Ishikawa (cell line): ENCODE results near the gene COL5A2.

Experiments
- CREB1 ChIP-seq: IDR thresholded peaks from 2 replicates; pipeline ENCODE4 v1.6.1; 2012; ENCODE audit warnings: low read depth
- EGR1 ChIP-seq: IDR thresholded peaks from 2 replicates; pipeline ENCODE4 v1.6.1; 2012
- EP300 ChIP-seq: IDR thresholded peaks from 2 replicates; pipeline ENCODE4 v1.6.1; 2012; ENCODE audit warnings: borderline replicate concordance
- MAX ChIP-seq: IDR thresholded peaks from 2 replicates; pipeline ENCODE4 v1.6.1; 2012
- NFIC ChIP-seq: IDR thresholded peaks from 2 replicates; pipeline ENCODE4 v1.6.1; 2012
- RAD21 ChIP-seq: IDR thresholded peaks from 2 replicates; pipeline ENCODE4 v1.6.1; 2012; ENCODE audit warnings: low read depth
- REST ChIP-seq: IDR thresholded peaks from 2 replicates; pipeline ENCODE4 v1.6.1; 2012; ENCODE audit warnings: low read depth, mild to moderate bottlenecking
- TAF1 ChIP-seq: IDR thresholded peaks from 2 replicates; pipeline ENCODE4 v1.6.1; 2012; ENCODE audit warnings: low read depth, mild to moderate bottlenecking
- TEAD4 ChIP-seq: IDR thresholded peaks from 2 replicates; pipeline ENCODE4 v1.6.1; 2012
- YY1 ChIP-seq: IDR thresholded peaks from 2 replicates; pipeline ENCODE4 v1.6.1; 2012; ENCODE audit warnings: low read depth

- TF ChIP-seq EGR1 (no peak), EP300 (no peak), YY1 (no peak), REST (no peak), MAX (no peak), RAD21 (no peak), TAF1 (no peak), CREB1 (no peak), NFIC (no peak), TEAD4 (no peak)
Observed at GRCh38 chr2:189164746-189165145, 14.8 kb downstream of the COL5A2 start.
